ENCODE results near the gene GPR21. TPM values are rescaled to one million over a fixed set of nuclear protein-coding genes. Genes with fewer than 3 reads are reported as not detected.
A peak's percentile ranks its signal among the peaks of the same experiment; 100 is the strongest.

Gene GPR21
- total RNA-seq, 1 experiment from 2014 or later: 3.7 TPM

- Histone ChIP-seq H3K27ac (no peak overlapping the region), H3K4me3 (no peak overlapping the region), H3K27me3 (ENCODE audit: insufficient read depth, low read depth) (no peaks in the 10 kb centered on the region), H2AFZ (no peak overlapping the region), H3K79me2 (ENCODE audit: low read depth) (no peaks in the 10 kb centered on the region), H4K20me1 (ENCODE audit: insufficient read depth) (peaks cover 4% of the 10 kb centered on the region; the same call in 1 of the 2 replicates), H3K4me1 (replicated peaks; ENCODE audit: insufficient read depth) (no peaks in the 10 kb centered on the region), H3K4me2 (no peak overlapping the region), H3K36me3 (ENCODE audit: low read depth) (peaks cover 8% of the 10 kb centered on the region; the same call in 1 of the 2 replicates), H3F3A (ENCODE audit: insufficient read depth, low read depth) (no peaks in the 10 kb centered on the region), H3K9me3 (ENCODE audit: insufficient read depth, low read depth) (no peaks in the 10 kb centered on the region), H3K9me2 (ENCODE audit: insufficient read depth) (no peaks in the 10 kb centered on the region)
- ChIA-PET POLR2A (ENCODE audit: unreplicated experiment) (no interaction called here), CTCF (interaction anchor here (0.7 kb wide), 1 partner anchor 288 kb away, joined by 4 read pairs; no protein-coding TSS in a partner anchor)
- BruUV-seq (replicated peaks): no TSS peak
- intact Hi-C loops (cut with micrococcal nuclease; ENCODE audit: unreplicated experiment): loop anchor here (1.0 kb wide), 1 partner anchor 268 kb away; no protein-coding TSS in a partner anchor
- peak; percentile 74 for TF ChIP-seq CTCF (conservative IDR thresholded peaks at IDR 0.05)
- TF ChIP-seq EZH2 (IDR thresholded peaks at IDR 0.05; ENCODE audit: low read depth): no peak
- no peak for DNase-seq
Measured at GRCh38 chr9:123081824-123082223, 48.4 kb downstream of the GPR21 start.

- no peaks in the 10 kb centered on the region for H3K27me3 ChIP-seq (ENCODE audit: insufficient read depth, low read depth)
- H3K9me3 ChIP-seq (ENCODE audit: insufficient read depth, low read depth): no peaks in the 10 kb centered on the region
- no TSS peak for BruUV-seq (replicated peaks)
- H3K79me2 ChIP-seq (ENCODE audit: low read depth): no peaks in the 10 kb centered on the region
- no peak for TF ChIP-seq CTCF (conservative IDR thresholded peaks at IDR 0.05)
- POLR2A ChIA-PET (ENCODE audit: unreplicated experiment): no interaction called here
- H3F3A ChIP-seq (ENCODE audit: insufficient read depth, low read depth): no peaks in the 10 kb centered on the region
- CTCF ChIA-PET: no interaction called here
- no peak overlapping the region for H3K27ac ChIP-seq
- H3K36me3 ChIP-seq (ENCODE audit: low read depth): peaks cover 6% of the 10 kb centered on the region; the same call in 1 of the 2 replicates
- H4K20me1 ChIP-seq (ENCODE audit: insufficient read depth): peaks cover 2% of the 10 kb centered on the region; the same call in 1 of the 2 replicates
- H2AFZ ChIP-seq: no peak overlapping the region
- no peak overlapping the region for H3K4me3 ChIP-seq
- intact Hi-C loops (cut with micrococcal nuclease; ENCODE audit: unreplicated experiment): no loop called here
- no peak for DNase-seq
- no peak overlapping the region for H3K4me2 ChIP-seq
- no peaks in the 10 kb centered on the region for H3K4me1 ChIP-seq (replicated peaks; ENCODE audit: insufficient read depth)
- H3K9me2 ChIP-seq (ENCODE audit: insufficient read depth): no peaks in the 10 kb centered on the region
Measured at GRCh38 chr9:123083680-123084079, 50.2 kb downstream of the GPR21 start.

- Histone ChIP-seq H3K79me2 (ENCODE audit: low read depth) (no peaks in the 10 kb centered on the region), H3K36me3 (ENCODE audit: low read depth) (peaks cover 6% of the 10 kb centered on the region; the same call in 1 of the 2 replicates), H3K9me2 (ENCODE audit: insufficient read depth) (no peaks in the 10 kb centered on the region), H2AFZ (no peak overlapping the region), H3F3A (ENCODE audit: insufficient read depth, low read depth) (no peaks in the 10 kb centered on the region), H3K9me3 (ENCODE audit: insufficient read depth, low read depth) (no peaks in the 10 kb centered on the region), H3K27me3 (ENCODE audit: insufficient read depth, low read depth) (no peaks in the 10 kb centered on the region), H3K4me3 (no peak overlapping the region), H3K4me2 (no peak overlapping the region), H3K27ac (no peak overlapping the region), H4K20me1 (ENCODE audit: insufficient read depth) (no peaks in the 10 kb centered on the region; the same call in 1 of the 2 replicates), H3K4me1 (replicated peaks; ENCODE audit: insufficient read depth) (no peaks in the 10 kb centered on the region)
- DNase-seq: no peak
- ChIA-PET CTCF (no interaction called here), POLR2A (ENCODE audit: unreplicated experiment) (no interaction called here)
- TF ChIP-seq CTCF (conservative IDR thresholded peaks at IDR 0.05) (no peak), EZH2 (IDR thresholded peaks at IDR 0.05; ENCODE audit: low read depth) (no peak)
- no TSS peak for BruUV-seq (replicated peaks)
- intact Hi-C loops (cut with micrococcal nuclease; ENCODE audit: unreplicated experiment): no loop called here
Measured at GRCh38 chr9:123084256-123084655, 50.8 kb downstream of the GPR21 start.

Other genes starting within 250 kb of the GPR21 start
- gene OR5C1, start 244.7 kb upstream of the GPR21 start, total RNA-seq (2021): not detected in 2 replicates
- gene OR1K1, start 233.5 kb upstream of the GPR21 start, total RNA-seq (2021): not detected in 2 replicates
- 23.2 and 28.9 TPM in 2 replicates for gene PDCL, start 205.1 kb upstream of the GPR21 start, total RNA-seq (2021)
- gene RC3H2, start 128.3 kb upstream of the GPR21 start, total RNA-seq (2021): 58.8 and 59.3 TPM in 2 replicates
- 7.7 and 8.7 TPM in 2 replicates for gene ZBTB6, start 120.3 kb upstream of the GPR21 start, total RNA-seq (2021)
- 10.2 and 12.2 TPM in 2 replicates for gene ZBTB26, start 102.2 kb upstream of the GPR21 start, total RNA-seq (2021)
- 95.8 and 103 TPM in 2 replicates for gene RABGAP1, start 92.6 kb upstream of the GPR21 start, total RNA-seq (2021)
- gene STRBP, start 234.9 kb downstream of the GPR21 start, total RNA-seq (2021): 34.5 and 39.9 TPM in 2 replicates

Measured in PC-9 (cell line).